Effector memory CD4-positive, alpha-beta T cell (primary cell): ENCODE data around the gene ROR2.

ENCODE experiments used
- DNase-seq, 3 donors: peaks; one replicate each; pipeline ENCODE4 v3.0.0-alpha.2; 2020
- H3K27ac ChIP-seq: 2 replicates; pipeline ENCODE4 v1.7.0; 2013; ENCODE audit warnings: mild to moderate bottlenecking, low read length, moderate library complexity; ENCODE audit not compliant: insufficient read depth, poor library complexity, severe bottlenecking
- H3K27me3 ChIP-seq: replicated peaks from 2 replicates; pipeline ENCODE4 v1.7.0; 2013; ENCODE audit warnings: mild to moderate bottlenecking, low read length; ENCODE audit not compliant: insufficient read depth, control insufficient read depth, poor library complexity, severe bottlenecking
- H3K36me3 ChIP-seq: 2 replicates; pipeline ENCODE4 v1.7.0; 2013; ENCODE audit warnings: mild to moderate bottlenecking, low read length, moderate library complexity; ENCODE audit not compliant: control insufficient read depth, insufficient read depth
- H3K4me1 ChIP-seq: 2 replicates; pipeline ENCODE4 v1.7.0; 2013; ENCODE audit warnings: low read length, mild to moderate bottlenecking; ENCODE audit not compliant: control insufficient read depth, insufficient read depth, poor library complexity, severe bottlenecking
- H3K4me3 ChIP-seq: 2 replicates; pipeline ENCODE4 v1.7.0; 2013; ENCODE audit warnings: low read length, low read depth, mild to moderate bottlenecking; ENCODE audit not compliant: insufficient read depth, poor library complexity, severe bottlenecking
- H3K9me3 ChIP-seq: 2 replicates; pipeline ENCODE4 v1.7.0; 2013; ENCODE audit warnings: mild to moderate bottlenecking, low read length, moderate library complexity; ENCODE audit not compliant: control insufficient read depth

The ROR2 gene

GRCh38 chr9:91727972-91728371, 222.1 kb downstream of the ROR2 start:
- Histone ChIP-seq H3K4me1 (no peaks in the 10 kb centered on the region), H3K27me3 (no peaks in the 10 kb centered on the region), H3K9me3 (no peaks in the 10 kb centered on the region), H3K4me3 (no peak overlapping the region), H3K27ac (no peak overlapping the region), H3K36me3 (no peaks in the 10 kb centered on the region)
- DNase-seq = no peak

- Histone ChIP-seq H3K27me3 (no peaks in the 10 kb centered on the region), H3K4me1 (no peaks in the 10 kb centered on the region), H3K36me3 (no peaks in the 10 kb centered on the region), H3K9me3 (no peaks in the 10 kb centered on the region), H3K27ac (no peak overlapping the region), H3K4me3 (no peak overlapping the region)
- no peak for DNase-seq
Observed at GRCh38 chr9:91727316-91727861, 222.6 kb downstream of the ROR2 start.

DNA sequence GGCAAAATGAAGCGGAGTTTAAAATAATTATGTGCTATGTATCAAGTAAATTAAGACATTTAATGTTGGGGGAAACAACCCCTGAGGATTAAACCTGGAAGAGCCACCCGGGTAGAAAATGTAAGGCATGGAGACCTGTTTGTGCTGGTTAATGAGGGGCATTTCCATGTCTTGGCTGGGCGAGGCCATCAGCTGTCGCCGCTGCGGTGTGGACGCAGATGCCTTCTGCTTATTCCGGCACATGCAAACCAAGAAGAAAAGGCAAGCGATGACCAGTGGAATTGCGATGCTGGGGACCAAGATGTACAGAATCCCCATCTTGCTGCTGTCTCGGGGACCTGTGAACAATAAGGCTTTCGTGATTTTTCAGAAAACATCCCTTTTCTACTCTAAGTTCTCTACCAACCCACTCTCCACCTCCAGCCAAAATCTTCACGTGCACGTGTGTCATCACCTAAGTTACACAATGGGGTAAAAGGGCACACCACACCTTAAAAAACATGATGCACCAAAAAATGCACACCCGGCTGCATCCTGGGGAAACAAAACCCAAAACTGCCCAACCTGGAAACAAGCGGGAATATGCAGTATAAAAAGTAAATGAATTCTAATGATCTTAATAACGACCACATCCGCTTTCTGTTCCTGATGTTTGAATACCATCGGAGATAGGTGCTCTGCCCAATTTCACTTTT, 223.5 kb downstream of the ROR2 start:
- Histone ChIP-seq H3K9me3 (no peaks in the 10 kb centered on the region), H3K27ac (no peak overlapping the region), H3K27me3 (no peaks in the 10 kb centered on the region), H3K36me3 (no peaks in the 10 kb centered on the region), H3K4me3 (no peak overlapping the region), H3K4me1 (no peaks in the 10 kb centered on the region)
- DNase-seq = no peak

GRCh38 chr9:91725651-91726050, 224.4 kb downstream of the ROR2 start:
- H3K4me3 ChIP-seq = no peak overlapping the region
- H3K27me3 ChIP-seq = no peaks in the 10 kb centered on the region
- no peaks in the 10 kb centered on the region for H3K36me3 ChIP-seq
- no peak for DNase-seq
- H3K27ac ChIP-seq = no peak overlapping the region
- H3K4me1 ChIP-seq = no peaks in the 10 kb centered on the region
- H3K9me3 ChIP-seq = no peaks in the 10 kb centered on the region

DNA sequence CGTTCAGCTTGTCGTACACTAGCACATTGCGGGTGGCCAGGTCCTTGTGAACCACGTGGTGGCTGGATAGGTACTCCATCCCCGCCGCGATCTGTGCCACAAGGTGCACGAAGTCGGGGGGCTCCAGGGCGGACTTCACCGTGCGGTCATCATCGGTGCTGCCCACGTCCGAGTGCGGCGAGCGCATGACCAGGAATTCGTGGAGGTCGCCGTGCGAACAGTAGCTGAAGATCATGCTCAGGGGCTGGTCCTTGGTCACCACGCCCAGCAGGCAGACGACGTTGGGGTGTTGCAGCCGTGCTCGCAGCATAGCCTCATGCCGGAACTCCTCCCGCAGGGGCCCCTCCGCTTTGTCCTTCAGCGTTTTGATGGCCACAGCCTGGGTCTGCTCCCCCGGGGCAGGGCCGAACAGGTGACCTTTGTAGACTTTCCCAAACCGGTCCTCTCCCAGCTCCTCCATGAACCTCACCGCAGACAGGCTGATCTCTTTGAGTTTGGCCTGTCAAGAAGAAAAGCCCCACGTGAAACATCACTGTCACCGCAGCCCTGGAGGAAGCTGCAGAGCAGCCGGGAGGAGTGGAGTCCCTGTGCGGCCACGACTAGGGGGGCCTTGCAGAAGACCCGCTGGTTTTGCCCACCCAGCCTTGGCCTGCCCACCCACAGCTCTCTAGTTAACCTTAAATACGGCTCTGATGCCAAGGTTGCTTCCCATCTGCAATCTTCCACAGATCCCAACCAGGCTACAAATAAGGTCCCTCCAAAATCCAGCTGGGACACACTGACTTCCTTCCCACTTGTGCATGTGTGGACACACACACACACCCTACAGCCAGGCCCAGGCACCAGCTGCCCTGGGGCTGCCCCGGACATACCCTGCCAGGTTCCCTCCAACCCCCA, 225.2 kb downstream of the ROR2 start:
- H3K36me3 ChIP-seq = no peaks in the 10 kb centered on the region
- H3K27me3 ChIP-seq = no peaks in the 10 kb centered on the region
- H3K4me1 ChIP-seq = no peaks in the 10 kb centered on the region
- H3K4me3 ChIP-seq = no peak overlapping the region
- no peak overlapping the region for H3K27ac ChIP-seq
- H3K9me3 ChIP-seq = no peaks in the 10 kb centered on the region
- DNase-seq = no peak

DNA sequence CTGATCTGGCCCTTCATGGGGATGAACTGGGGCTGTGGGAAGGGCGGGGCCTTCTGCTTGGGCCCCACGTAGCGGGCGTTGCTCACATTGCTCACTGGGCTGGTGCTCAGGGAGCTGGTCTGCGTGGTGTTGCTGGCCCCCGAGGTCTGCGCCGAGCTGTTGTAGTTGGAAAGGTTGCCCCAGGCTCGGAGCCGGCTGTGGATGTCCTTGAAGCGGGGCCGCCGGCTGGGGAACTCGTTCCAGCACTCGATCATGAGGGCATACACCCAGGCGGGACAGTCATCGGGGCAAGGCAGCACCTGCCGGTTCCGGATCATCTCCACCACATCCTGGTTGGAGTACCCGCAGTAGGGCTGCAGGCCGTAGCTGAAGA, 226.0 kb downstream of the ROR2 start:
- H3K4me1 ChIP-seq = no peaks in the 10 kb centered on the region
- DNase-seq = no peak
- H3K9me3 ChIP-seq = no peaks in the 10 kb centered on the region
- no peak overlapping the region for H3K27ac ChIP-seq
- H3K4me3 ChIP-seq = no peak overlapping the region
- H3K36me3 ChIP-seq = no peaks in the 10 kb centered on the region
- H3K27me3 ChIP-seq = no peaks in the 10 kb centered on the region

DNA sequence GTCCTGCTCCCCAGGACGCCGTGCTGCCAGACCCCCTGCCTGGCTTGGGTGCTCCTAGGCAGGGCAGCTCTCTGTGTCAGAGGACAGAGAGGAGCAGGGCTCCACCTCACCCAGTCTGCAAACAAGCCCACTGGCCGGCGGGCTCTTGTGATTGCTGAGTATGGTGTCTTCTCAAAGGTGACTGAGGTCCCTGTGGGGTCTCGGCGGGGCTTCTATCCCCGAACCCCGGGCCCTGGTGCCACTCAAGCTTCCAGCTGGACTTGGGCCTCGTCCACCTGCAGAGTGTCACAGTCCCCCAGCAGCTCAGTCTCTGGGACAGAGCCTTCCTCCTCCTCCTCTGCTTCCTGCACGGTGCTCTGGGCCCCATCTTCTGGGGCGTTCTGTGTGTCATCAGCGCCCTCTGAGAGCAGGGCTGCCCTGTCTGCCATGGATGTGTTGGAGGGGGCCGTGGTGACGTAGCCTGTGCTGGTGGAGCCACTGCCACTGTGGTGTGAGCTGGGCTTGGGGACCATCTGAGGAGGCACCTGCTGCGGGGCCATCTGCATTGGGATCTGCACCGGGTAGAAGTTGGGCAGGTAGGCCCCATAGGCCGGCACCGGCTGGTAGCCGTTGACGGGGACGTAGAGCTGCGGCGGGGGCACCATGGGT, 226.5 kb downstream of the ROR2 start:
- no peaks in the 10 kb centered on the region for H3K9me3 ChIP-seq
- no peaks in the 10 kb centered on the region for H3K4me1 ChIP-seq
- H3K27ac ChIP-seq = no peak overlapping the region
- no peak for DNase-seq
- no peak overlapping the region for H3K4me3 ChIP-seq
- no peaks in the 10 kb centered on the region for H3K36me3 ChIP-seq
- H3K27me3 ChIP-seq = no peaks in the 10 kb centered on the region

- H3K27me3 ChIP-seq = no peaks in the 10 kb centered on the region
- no peak for DNase-seq
Observed at GRCh38 chr9:91720751-91721705, 229.0 kb downstream of the ROR2 start.

DNA sequence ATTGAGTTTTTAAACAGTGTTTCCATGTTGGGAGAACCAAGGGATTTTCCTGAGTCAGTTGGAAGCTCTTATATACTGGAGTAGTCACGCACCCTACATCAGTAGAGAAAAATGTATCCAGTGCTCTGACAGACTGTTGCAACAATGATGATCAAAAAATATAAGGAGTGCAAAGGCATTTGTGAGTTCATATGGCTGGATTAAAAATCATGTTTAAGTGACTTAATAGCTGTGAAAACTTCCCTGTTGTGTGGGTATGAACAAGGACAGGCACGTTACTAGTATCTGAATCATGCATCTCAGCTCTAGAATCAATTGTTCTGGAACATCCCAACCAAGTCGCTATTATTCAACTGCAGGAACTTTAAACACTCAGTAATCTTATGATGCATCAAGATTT, 229.7 kb downstream of the ROR2 start:
- no peak for DNase-seq
- Histone ChIP-seq H3K4me1 (no peaks in the 10 kb centered on the region), H3K4me3 (no peak overlapping the region), H3K27ac (no peak overlapping the region), H3K9me3 (no peaks in the 10 kb centered on the region), H3K36me3 (no peaks in the 10 kb centered on the region), H3K27me3 (no peaks in the 10 kb centered on the region)

More at GRCh38 chr9:91720751-91721705, 229.0 kb downstream of the ROR2 start:
- Histone ChIP-seq H3K4me1 (no peaks in the 10 kb centered on the region), H3K27ac (no peak overlapping the region), H3K4me3 (no peak overlapping the region), H3K36me3 (no peaks in the 10 kb centered on the region), H3K9me3 (no peaks in the 10 kb centered on the region)
